GM19193 (cell line): ENCODE results near the gene SLC8B1.

Experiments used
- POLR2A ChIP-seq: IDR thresholded peaks from 4 replicates; pipeline ENCODE4 v1.6.1; 2011; ENCODE audit not compliant: insufficient read depth, insufficient read length; ENCODE audit errors: extremely low read depth

SLC8B1 gene

GRCh38 chr12:113361574-113362370 is 26.9 kb upstream of the SLC8B1 start:
- TF ChIP-seq POLR2A, result no peak

GRCh38 chr12:113359939-113360748 is 25.2 kb upstream of the SLC8B1 start:
- TF ChIP-seq POLR2A, result no peak

- TF ChIP-seq POLR2A, result no peak
These were observed 24.4 kb upstream of the SLC8B1 start for GRCh38 chr12:113359133-113359938.

GRCh38 chr12:113358381-113359132 is 23.6 kb upstream of the SLC8B1 start, which contains the start of gene PLBD2:
Gene PLBD2, plus strand, starts transcription at chr12:113358587. Its CDS starts 14 bp downstream, at chr12:113358601.
- TF ChIP-seq POLR2A, result peak; percentile 67

- no peak for TF ChIP-seq POLR2A
These were observed 16.2 kb upstream of the SLC8B1 start for GRCh38 chr12:113351089-113351488.

- no peak for TF ChIP-seq POLR2A
These were observed 14.1 kb upstream of the SLC8B1 start for GRCh38 chr12:113348849-113349536.

- no peak for TF ChIP-seq POLR2A
These were observed 13.0 kb upstream of the SLC8B1 start for GRCh38 chr12:113347892-113348291.

GRCh38 chr12:113347107-113347506 is 12.2 kb upstream of the SLC8B1 start:
- TF ChIP-seq POLR2A, result no peak

- no peak for TF ChIP-seq POLR2A
These were observed 11.4 kb upstream of the SLC8B1 start for GRCh38 chr12:113346353-113346752.

GRCh38 chr12:113345318-113345717 is 10.4 kb upstream of the SLC8B1 start:
- TF ChIP-seq POLR2A, result no peak

GRCh38 chr12:113341535-113341934 is 6.6 kb upstream of the SLC8B1 start:
- TF ChIP-seq POLR2A, result no peak

- no peak for TF ChIP-seq POLR2A
These were observed 5.2 kb upstream of the SLC8B1 start for GRCh38 chr12:113340061-113340460.

- TF ChIP-seq POLR2A, result no peak
These were observed 4.6 kb upstream of the SLC8B1 start for GRCh38 chr12:113339540-113339939.
